Testis (tissue), 2 donors: ENCODE measurements around the gene ELF2.
A peak's percentile ranks its signal among the peaks of the same experiment; 100 is the strongest.

Source experiments
- POLR2A ChIP-seq: fragments of 450-650 bp; IDR thresholded peaks from one replicate; pipeline ENCODE4 v1.6.1; 2017; ENCODE audit warnings: antibody characterized with exemption, mild to moderate bottlenecking, moderate library complexity
- TF ChIP-seq, protein P1 (sequence below), 3 experiments: fragments of 450-650 bp in 2 of 3; fragments of 200-600 bp in 1 of 3; sonication (generic) in 1 of 3; IDR thresholded peaks; one replicate each; pipeline ENCODE4 v1.5.1; 2016 to 2019; ENCODE audit warnings: antibody characterized with exemption in 3 of 3, mild to moderate bottlenecking in 2 of 3, moderate library complexity in 1 of 3

DNA sequence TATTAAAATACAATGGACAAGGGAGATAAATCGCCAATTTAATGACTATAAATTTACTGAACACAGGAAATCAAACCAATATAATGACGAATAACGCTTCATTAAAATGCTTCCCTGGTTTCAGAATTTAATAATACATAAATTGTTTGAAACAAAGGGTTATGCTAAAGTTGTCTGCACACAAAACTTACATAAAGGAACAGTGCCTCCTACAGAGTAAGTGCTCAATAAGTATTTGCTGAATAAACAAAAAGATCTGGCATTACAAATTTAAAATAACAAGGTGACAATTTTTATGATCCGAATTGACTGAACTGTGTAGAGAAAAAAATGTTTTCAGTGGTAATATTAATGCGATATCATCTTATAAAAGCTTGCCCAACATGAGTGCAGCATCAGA, 91.9 kb downstream of the ELF2 start:
- TF ChIP-seq, protein P1, sequence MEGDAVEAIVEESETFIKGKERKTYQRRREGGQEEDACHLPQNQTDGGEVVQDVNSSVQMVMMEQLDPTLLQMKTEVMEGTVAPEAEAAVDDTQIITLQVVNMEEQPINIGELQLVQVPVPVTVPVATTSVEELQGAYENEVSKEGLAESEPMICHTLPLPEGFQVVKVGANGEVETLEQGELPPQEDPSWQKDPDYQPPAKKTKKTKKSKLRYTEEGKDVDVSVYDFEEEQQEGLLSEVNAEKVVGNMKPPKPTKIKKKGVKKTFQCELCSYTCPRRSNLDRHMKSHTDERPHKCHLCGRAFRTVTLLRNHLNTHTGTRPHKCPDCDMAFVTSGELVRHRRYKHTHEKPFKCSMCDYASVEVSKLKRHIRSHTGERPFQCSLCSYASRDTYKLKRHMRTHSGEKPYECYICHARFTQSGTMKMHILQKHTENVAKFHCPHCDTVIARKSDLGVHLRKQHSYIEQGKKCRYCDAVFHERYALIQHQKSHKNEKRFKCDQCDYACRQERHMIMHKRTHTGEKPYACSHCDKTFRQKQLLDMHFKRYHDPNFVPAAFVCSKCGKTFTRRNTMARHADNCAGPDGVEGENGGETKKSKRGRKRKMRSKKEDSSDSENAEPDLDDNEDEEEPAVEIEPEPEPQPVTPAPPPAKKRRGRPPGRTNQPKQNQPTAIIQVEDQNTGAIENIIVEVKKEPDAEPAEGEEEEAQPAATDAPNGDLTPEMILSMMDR (IDR thresholded peaks at IDR 0.05): peak in 2 of 3 experiments; percentile 7 to 32
- no peak for TF ChIP-seq POLR2A
